GDM1 (cell line): Measurements from ENCODE around the gene ARHGAP26.
A peak's percentile ranks its signal among the peaks of the same experiment; 100 is the strongest.

Source experiments
- DNase-seq: peaks from one replicate; lab custom pipeline; 2025; lab: John Stamatoyannopoulos, UW

Gene ARHGAP26

GRCh38 chr5:142769793-142770649 is at the start of gene ARHGAP26:
Gene ARHGAP26, plus strand, starts transcription at chr5:142770377. Its CDS starts 385 bp downstream, at chr5:142770762.
- peak; percentile 93 for DNase-seq

GRCh38 chr5:142720641-142721271 is 49.4 kb upstream of the ARHGAP26 start:
- no peak for DNase-seq

DNA sequence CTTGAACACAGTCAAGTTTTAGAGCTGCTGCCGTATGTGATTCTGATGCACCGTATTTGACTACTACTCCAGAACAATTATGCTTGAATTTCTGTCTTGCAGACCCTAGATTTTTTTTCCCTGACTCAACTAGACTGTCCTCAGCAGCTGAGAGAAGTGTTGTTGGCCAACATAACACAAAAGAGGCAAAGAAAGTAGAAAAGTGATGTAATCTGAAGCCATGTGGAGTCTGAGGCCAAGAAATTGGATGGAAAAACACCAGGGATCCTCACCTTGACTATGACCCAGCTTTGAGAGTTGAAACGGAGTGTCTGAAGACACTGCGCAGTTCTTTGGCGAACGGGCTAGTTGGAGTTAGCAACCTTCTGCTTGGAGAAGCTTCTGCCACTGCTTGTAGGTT is 48.0 kb upstream of the ARHGAP26 start:
- no peak for DNase-seq

DNA sequence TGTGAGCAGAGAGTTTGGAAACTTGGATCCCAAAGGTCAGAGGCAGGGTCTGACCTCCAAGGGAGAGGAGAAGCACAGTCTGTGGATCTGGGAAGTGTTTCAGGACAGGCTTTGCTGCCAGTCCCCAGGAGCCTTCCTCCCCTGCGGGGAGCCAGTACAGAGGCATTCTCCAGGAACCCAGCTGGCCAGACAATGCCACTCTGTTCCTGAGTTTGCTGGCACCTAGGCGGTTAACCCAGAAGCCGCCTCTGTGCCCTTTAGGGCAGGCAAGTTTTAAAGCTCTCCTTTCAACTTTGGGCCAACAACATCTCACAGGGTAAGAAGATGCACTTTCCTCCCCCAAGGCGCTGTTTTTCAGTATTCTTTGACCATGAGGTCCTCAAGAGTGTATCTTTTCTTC is 47.3 kb upstream of the ARHGAP26 start:
- DNase-seq = no peak

DNA sequence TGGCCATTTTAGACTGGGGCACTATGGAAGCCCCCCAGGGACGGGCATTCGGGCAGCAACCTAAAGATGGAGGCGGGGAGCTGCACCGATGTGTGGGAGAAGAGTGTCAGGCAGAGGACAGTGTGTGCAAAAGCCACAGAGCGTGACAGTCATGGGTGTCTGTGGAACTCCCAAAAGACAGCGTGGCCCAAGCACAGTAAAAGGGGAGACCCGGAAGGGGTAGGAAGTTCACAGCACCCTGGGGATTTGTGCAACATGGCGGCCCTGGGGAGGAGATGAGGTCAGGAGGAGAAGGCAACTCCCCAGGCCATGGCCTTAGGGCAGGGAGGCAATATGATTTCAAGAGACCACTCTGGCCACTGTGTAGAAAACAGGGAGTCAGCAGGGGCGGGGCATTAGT is 45.4 kb upstream of the ARHGAP26 start:
- DNase-seq = no peak

- DNase-seq = no peak
These were observed 44.7 kb upstream of the ARHGAP26 start for GRCh38 chr5:142725231-142726187.

- DNase-seq = no peak
These were observed 43.9 kb upstream of the ARHGAP26 start for GRCh38 chr5:142726188-142726731.

- DNase-seq = no peak
These were observed 42.5 kb upstream of the ARHGAP26 start for GRCh38 chr5:142727735-142728047.

DNA sequence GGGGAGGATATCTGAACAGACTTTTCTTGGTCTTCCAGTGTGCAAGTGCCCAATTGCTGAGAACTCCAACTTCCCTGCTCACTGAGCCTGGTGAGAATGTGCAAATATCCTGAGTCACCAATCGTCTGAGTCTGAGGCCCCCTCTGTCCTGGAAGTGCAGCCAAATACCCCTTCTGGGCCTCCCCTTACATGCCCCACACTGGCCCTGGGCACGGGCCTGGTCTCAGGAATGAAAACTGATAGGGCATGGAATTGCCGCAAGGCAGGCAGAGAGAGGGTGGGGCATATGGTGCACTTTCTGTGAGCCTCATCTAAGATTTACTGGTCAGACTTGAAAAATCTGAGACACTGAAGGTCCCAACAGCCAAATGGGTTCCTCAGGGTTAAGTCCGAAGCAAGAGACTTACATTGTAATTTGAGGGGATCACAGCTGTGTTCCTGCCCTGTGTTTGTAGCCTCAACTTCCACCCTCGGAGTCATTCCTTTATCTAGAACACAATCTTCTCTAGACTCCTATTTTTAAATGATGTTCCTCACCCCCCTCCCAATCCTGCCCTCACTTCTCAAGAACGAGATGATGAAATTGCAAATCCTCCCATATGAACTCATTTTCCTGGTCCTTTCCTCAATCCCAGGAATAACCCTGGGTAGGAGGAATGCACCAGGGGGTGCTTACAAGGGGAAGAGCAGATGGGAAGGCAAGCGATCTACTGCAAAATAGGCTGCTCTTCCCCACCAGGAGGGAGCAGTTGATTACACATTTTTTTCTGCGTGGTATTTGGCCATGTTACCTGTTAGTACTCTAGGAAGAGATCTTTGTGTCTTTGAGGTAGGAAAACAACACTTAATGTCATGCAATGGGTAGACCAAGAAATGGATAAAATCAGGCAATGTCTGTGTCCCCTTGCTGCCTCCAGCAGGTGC is 34.6 kb upstream of the ARHGAP26 start:
- no peak for DNase-seq

DNA sequence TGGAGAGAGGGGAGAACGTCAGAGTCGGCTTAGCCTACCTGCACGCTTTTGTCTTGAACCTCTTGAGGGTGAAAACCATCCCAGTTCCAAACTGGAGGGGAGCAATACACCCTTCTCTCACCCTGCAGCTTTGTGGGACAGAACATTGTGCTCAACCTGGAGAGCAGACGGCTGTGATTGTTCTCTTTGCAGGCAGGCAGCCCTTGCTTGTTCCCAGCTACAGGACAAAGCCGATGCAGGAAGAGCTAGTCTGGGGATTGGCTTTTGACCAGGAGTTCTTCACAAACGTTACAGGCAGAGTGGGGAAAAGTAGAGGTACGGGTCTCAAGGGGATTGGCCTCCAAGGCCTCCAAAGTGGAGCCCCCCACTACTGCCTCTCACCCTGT is 33.9 kb upstream of the ARHGAP26 start:
- no peak for DNase-seq

GRCh38 chr5:142737179-142737578 is 33.0 kb upstream of the ARHGAP26 start:
- peak; percentile 53 for DNase-seq

GRCh38 chr5:142740474-142741242 is 29.5 kb upstream of the ARHGAP26 start:
- no peak for DNase-seq

GRCh38 chr5:142743592-142744441 is 26.4 kb upstream of the ARHGAP26 start:
- no peak for DNase-seq

GRCh38 chr5:142745268-142745667 is 24.9 kb upstream of the ARHGAP26 start:
- DNase-seq = no peak

GRCh38 chr5:142746532-142747433 is 23.4 kb upstream of the ARHGAP26 start:
- no peak for DNase-seq

DNA sequence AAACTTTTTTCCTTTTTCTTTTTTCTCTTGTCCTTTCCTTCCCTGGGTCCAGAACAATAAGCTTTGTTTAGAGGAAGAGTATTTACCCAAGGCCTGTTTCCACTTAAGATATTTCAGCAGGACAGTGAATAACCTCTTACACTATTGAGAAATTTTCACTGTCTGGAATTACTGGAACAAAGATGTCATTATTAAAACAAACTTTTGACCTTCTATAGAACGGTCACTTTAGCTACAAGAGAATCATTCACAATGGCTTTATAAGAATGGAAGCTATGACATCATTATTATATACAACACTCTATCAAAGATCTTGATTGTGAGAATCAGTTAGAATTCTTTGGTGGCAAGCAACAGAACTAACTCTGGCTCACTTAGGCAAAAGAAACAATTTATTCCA is 22.0 kb upstream of the ARHGAP26 start:
- no peak for DNase-seq

GRCh38 chr5:142748568-142749249 is 21.5 kb upstream of the ARHGAP26 start:
- DNase-seq = no peak

- DNase-seq = peak; percentile 12
These were observed 20.9 kb upstream of the ARHGAP26 start for GRCh38 chr5:142749321-142749720.
